GM23248 (cell line): Measurements from ENCODE around the gene SETBP1. TPM values are rescaled to one million over a fixed set of nuclear protein-coding genes. Genes with fewer than 3 reads are reported as not detected.

Source experiments
- DNase-seq: peaks from one replicate; pipeline ENCODE4 v3.0.0-alpha.2; 2015
- H2AFZ ChIP-seq: fragments of 200-600 bp; sonication (generic); 2 replicates; pipeline ENCODE4 v1.6.1; 2016; ENCODE audit warnings: antibody characterized with exemption
- H3F3A ChIP-seq: fragments of 200-600 bp; sonication (generic); 2 replicates; pipeline ENCODE4 v1.6.1; 2016; ENCODE audit warnings: mild to moderate bottlenecking, antibody characterized with exemption, mixed run types; ENCODE audit not compliant: insufficient read depth
- H3K27ac ChIP-seq: fragments of 200-600 bp; sonication (generic); 2 replicates; pipeline ENCODE4 v1.5.1; 2016; ENCODE audit warnings: mild to moderate bottlenecking
- H3K27me3 ChIP-seq: fragments of 200-600 bp; sonication (generic); replicated peaks from 2 replicates; pipeline ENCODE4 v1.6.1; 2016; ENCODE audit warnings: mild to moderate bottlenecking; ENCODE audit not compliant: insufficient read depth
- H3K36me3 ChIP-seq: fragments of 200-600 bp; sonication (generic); 2 replicates; pipeline ENCODE4 v1.6.1; 2016; ENCODE audit warnings: low read depth, mild to moderate bottlenecking
- H3K4me1 ChIP-seq: fragments of 200-600 bp; sonication (generic); 2 replicates; pipeline ENCODE4 v1.6.1; 2016; ENCODE audit warnings: mild to moderate bottlenecking; ENCODE audit not compliant: insufficient read depth
- H3K4me2 ChIP-seq: fragments of 200-600 bp; sonication (generic); one replicate; pipeline ENCODE4 v1.6.1; 2016; ENCODE audit warnings: mild to moderate bottlenecking; ENCODE audit not compliant: unreplicated experiment
- H3K4me3 ChIP-seq: fragments of 200-600 bp; sonication (generic); 2 replicates; pipeline ENCODE4 v1.5.1; 2016; ENCODE audit warnings: mild to moderate bottlenecking
- H3K79me2 ChIP-seq: fragments of 200-600 bp; sonication (generic); 2 replicates; pipeline ENCODE4 v1.6.1; 2016; ENCODE audit warnings: mild to moderate bottlenecking; ENCODE audit not compliant: insufficient read depth
- H3K9ac ChIP-seq: fragments of 200-600 bp; sonication (generic); 2 replicates; pipeline ENCODE4 v1.6.1; 2016; ENCODE audit warnings: mild to moderate bottlenecking
- H3K9me2 ChIP-seq: fragments of 200-600 bp; sonication (generic); 2 replicates; pipeline ENCODE4 v1.6.1; 2016; ENCODE audit warnings: mixed run types, mild to moderate bottlenecking, moderate library complexity; ENCODE audit not compliant: insufficient read depth
- H3K9me3 ChIP-seq: fragments of 200-600 bp; sonication (generic); one replicate; pipeline ENCODE4 v1.6.1; 2017; ENCODE audit warnings: low read depth
- H4K20me1 ChIP-seq: fragments of 200-600 bp; sonication (generic); 2 replicates; pipeline ENCODE4 v1.6.0; 2016; ENCODE audit not compliant: insufficient read depth
- EZH2 ChIP-seq: fragments of 200-600 bp; sonication (generic); IDR thresholded peaks from 2 replicates; pipeline ENCODE4 v1.6.1; 2018; ENCODE audit warnings: antibody characterized with exemption, mild to moderate bottlenecking; ENCODE audit not compliant: insufficient read depth, poor library complexity, severe bottlenecking
- EZH2phosphoT487 ChIP-seq: fragments of 200-600 bp; sonication (generic); IDR thresholded peaks from 2 replicates; pipeline ENCODE4 v1.6.1; 2018; ENCODE audit warnings: antibody characterized with exemption, moderate library complexity, mild to moderate bottlenecking, low read depth; ENCODE audit not compliant: insufficient read depth
- WGBS, 2 experiments: methylation state at CpG; one replicate each; pipeline ENCODE4 v1.1.6; 2015 to 2017; ENCODE audit warnings: low lambda C conversion rate in 2 of 2, low coverage in 1 of 2; ENCODE audit errors: missing lambda C conversion rate in 2 of 2; 5-methylcytosine and 5-hydroxymethylcytosine counted together
- in situ Hi-C: fragments of 300-500 bp; cut with MboI; formaldehyde crosslinking; loops from 2 replicates; pipeline ENCODE4 v1.15.0; 2020
- polyA plus RNA-seq: library from polyadenylated mRNA; unstranded; fragments of >200 nt; fragmentation: Nextera tagmentation; extraction: Ambion mirVana; gene quantifications from 2 replicates; pipeline ENCODE4 v1.2.1, GENCODE V29; 2016
- total RNA-seq: library from RNA; depleted of rRNA; stranded (reverse); fragments of >200 nt; shearing (Covaris generic); gene quantifications from 2 replicates; pipeline ENCODE4 v1.2.3, GENCODE V29; 2014

SETBP1 gene
- total and polyA plus RNA-seq, 2 experiments from 2014 or later: 1.3 to 4.1 TPM

DNA sequence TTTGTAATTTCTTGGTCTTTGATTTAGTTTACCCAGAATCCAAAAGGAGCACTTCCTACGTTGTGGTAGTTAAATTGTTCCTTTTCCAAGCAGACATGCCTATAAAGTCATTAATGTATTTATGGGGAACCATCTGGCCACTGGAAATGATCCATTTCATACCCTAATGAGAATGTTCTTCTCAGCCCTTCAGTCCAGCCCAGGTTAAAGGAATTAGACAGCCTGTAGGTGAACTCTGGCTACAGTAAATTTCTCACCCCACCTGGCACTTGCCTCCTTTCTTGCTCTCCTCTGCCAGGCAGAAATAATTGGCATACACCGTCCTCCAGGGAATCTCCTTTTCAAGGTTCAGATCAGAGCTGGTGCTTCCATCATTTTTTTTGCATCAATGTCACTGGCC is 121.1 kb downstream of the SETBP1 start:
- Histone ChIP-seq H3K36me3 (no peaks in the 10 kb centered on the region), H3K9ac (no peak overlapping the region), H3K79me2 (no peaks in the 10 kb centered on the region), H4K20me1 (no peaks in the 10 kb centered on the region), H3F3A (peaks cover 5% of the 10 kb centered on the region; the same call in 1 of the 2 replicates), H3K4me3 (no peak overlapping the region), H2AFZ (no peak overlapping the region), H3K9me2 (no peaks in the 10 kb centered on the region), H3K27ac (no peak overlapping the region), H3K27me3 (no peaks in the 10 kb centered on the region), H3K4me1 (peaks cover 18% of the 10 kb centered on the region), H3K4me2 (no peak overlapping the region), H3K9me3 (no peaks in the 10 kb centered on the region)
- no peak for DNase-seq
- TF ChIP-seq EZH2 (no peak), EZH2phosphoT487 (no peak)
- in situ Hi-C loops: no loop called here
- 99 to 100% methylated on average over 2 of the region's 2 CpGs for WGBS, 2 experiments

DNA sequence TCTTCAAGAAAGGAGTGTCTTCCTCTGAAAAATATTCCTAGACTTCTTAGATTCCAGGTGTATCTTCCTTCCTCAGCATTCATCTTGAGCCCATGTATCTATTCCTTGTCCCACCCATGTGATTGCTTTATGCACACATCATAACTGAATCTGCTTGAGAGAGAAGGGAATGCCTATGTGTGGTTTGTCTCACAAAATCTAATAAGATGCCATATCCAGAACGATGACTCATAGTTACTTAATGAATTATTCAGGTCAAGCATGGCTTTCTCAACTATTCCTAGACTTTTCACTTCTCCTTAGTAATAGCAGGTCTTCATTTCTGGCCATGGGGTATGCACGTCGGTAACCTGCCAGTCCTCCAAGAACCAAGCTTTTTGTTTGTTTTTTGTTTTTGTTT is 121.8 kb downstream of the SETBP1 start:
- H3K4me3 ChIP-seq: no peak overlapping the region
- H3K79me2 ChIP-seq: no peaks in the 10 kb centered on the region
- no peak for TF ChIP-seq EZH2phosphoT487
- TF ChIP-seq EZH2: no peak
- DNase-seq: peak; percentile 73
- in situ Hi-C loops: no loop called here
- 66 to 70% methylated on average over 3 of the region's 3 CpGs for WGBS, 2 experiments
- peaks cover 18% of the 10 kb centered on the region for H3K4me1 ChIP-seq
- no peaks in the 10 kb centered on the region for H3K9me3 ChIP-seq
- H3K9ac ChIP-seq: no peak overlapping the region
- no peak overlapping the region for H3K27ac ChIP-seq
- H3K27me3 ChIP-seq: no peaks in the 10 kb centered on the region
- peaks cover 5% of the 10 kb centered on the region; the same call in 1 of the 2 replicates for H3F3A ChIP-seq
- no peaks in the 10 kb centered on the region for H4K20me1 ChIP-seq
- H3K4me2 ChIP-seq: peak overlapping the region; percentile 19
- no peaks in the 10 kb centered on the region for H3K9me2 ChIP-seq
- H3K36me3 ChIP-seq: no peaks in the 10 kb centered on the region
- no peak overlapping the region for H2AFZ ChIP-seq

DNA sequence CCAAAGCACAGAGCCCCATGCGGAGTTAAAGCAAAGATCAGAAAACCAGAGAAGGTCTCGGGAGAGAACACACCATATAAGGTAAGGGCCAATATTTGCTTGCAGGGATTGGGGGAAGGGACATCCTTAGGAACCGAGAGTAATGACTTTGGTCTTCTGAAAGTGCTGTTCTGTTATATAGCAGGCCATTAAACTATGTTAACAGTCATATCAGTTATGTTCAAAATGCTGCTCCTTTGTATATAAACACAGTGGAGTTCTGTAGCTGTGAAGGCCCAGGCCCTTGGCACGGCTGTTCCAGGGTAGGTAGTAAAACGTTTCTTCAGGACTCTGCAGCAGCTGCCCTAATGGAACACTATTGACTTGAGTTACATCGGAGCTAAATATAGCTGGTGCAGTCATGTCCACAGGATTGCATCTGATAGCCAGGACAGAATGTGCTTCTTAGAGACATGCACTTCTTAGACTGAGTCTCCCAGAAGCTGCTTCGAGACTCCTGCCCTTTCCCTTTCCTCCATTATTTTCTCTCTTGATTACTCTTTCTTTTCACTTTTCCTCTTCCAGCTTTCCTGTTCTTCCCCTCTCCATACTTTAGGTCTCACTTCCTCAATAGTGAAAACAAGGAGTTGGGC is 122.4 kb downstream of the SETBP1 start:
- peak; percentile 67 for DNase-seq
- Histone ChIP-seq H3K27me3 (no peaks in the 10 kb centered on the region), H3K9ac (no peak overlapping the region), H3F3A (peaks cover 5% of the 10 kb centered on the region; the same call in 1 of the 2 replicates), H3K4me3 (no peak overlapping the region), H3K4me2 (no peak overlapping the region), H3K79me2 (no peaks in the 10 kb centered on the region), H2AFZ (no peak overlapping the region), H3K36me3 (no peaks in the 10 kb centered on the region), H4K20me1 (no peaks in the 10 kb centered on the region), H3K27ac (no peak overlapping the region), H3K4me1 (peaks cover 18% of the 10 kb centered on the region), H3K9me3 (no peaks in the 10 kb centered on the region), H3K9me2 (no peaks in the 10 kb centered on the region)
- TF ChIP-seq EZH2: no peak
- no peak for TF ChIP-seq EZH2phosphoT487
- WGBS, 2 experiments: 36 to 37% methylated on average over 7 of the region's 7 CpGs
- in situ Hi-C loops: no loop called here

GRCh38 chr18:44804033-44804432 is 123.3 kb downstream of the SETBP1 start:
- H3K36me3 ChIP-seq: no peaks in the 10 kb centered on the region
- 88 to 95% methylated on average over 2 of the region's 2 CpGs for WGBS, 2 experiments
- H3K27ac ChIP-seq: no peak overlapping the region
- no peaks in the 10 kb centered on the region for H3K27me3 ChIP-seq
- DNase-seq: peak; percentile 41
- H3K9ac ChIP-seq: no peak overlapping the region
- in situ Hi-C loops: no loop called here
- H3K9me2 ChIP-seq: no peaks in the 10 kb centered on the region
- H3K4me1 ChIP-seq: peaks cover 18% of the 10 kb centered on the region
- H3F3A ChIP-seq: peaks cover 5% of the 10 kb centered on the region; the same call in 1 of the 2 replicates
- TF ChIP-seq EZH2phosphoT487: no peak
- TF ChIP-seq EZH2: no peak
- no peaks in the 10 kb centered on the region for H3K9me3 ChIP-seq
- no peak overlapping the region for H3K4me3 ChIP-seq
- no peak overlapping the region for H2AFZ ChIP-seq
- H3K79me2 ChIP-seq: no peaks in the 10 kb centered on the region
- no peaks in the 10 kb centered on the region for H4K20me1 ChIP-seq
- peak overlapping the region; percentile 34 for H3K4me2 ChIP-seq

GRCh38 chr18:44805176-44805575 is 124.5 kb downstream of the SETBP1 start:
- Histone ChIP-seq H3K9me3 (no peaks in the 10 kb centered on the region), H3K9ac (no peak overlapping the region), H3K79me2 (no peaks in the 10 kb centered on the region), H2AFZ (no peak overlapping the region), H3K27me3 (no peaks in the 10 kb centered on the region), H3K4me3 (no peak overlapping the region), H3K27ac (no peak overlapping the region), H3K9me2 (no peaks in the 10 kb centered on the region), H3K36me3 (no peaks in the 10 kb centered on the region), H3F3A (peaks cover 5% of the 10 kb centered on the region; the same call in 1 of the 2 replicates), H4K20me1 (no peaks in the 10 kb centered on the region), H3K4me2 (no peak overlapping the region), H3K4me1 (peaks cover 18% of the 10 kb centered on the region)
- DNase-seq: no peak
- in situ Hi-C loops: no loop called here
- TF ChIP-seq EZH2phosphoT487: no peak
- no peak for TF ChIP-seq EZH2
- WGBS, 2 experiments: 79 to 83% methylated on average over 3 of the region's 3 CpGs
